BE2C (cell line): ENCODE results near the gene RBM7. TPM values are rescaled to one million over a fixed set of nuclear protein-coding genes. Genes with fewer than 3 reads are reported as not detected.

Experiments
- DNase-seq: peaks from one replicate; pipeline ENCODE4 v3.0.0-alpha.2; 2020
- H3K27me3 ChIP-seq: fragments of 250-450 bp; sonication (Bioruptor Pico); 2 replicates; pipeline ENCODE4 v1.5.1; 2020; ENCODE audit warnings: mild to moderate bottlenecking
- H3K36me3 ChIP-seq: fragments of 250-450 bp; sonication (Bioruptor Pico); 2 replicates; pipeline ENCODE4 v1.5.1; 2020; ENCODE audit warnings: mild to moderate bottlenecking
- H3K4me1 ChIP-seq: fragments of 250-450 bp; sonication (Bioruptor Pico); 2 replicates; pipeline ENCODE4 v1.5.1; 2020
- H3K4me3 ChIP-seq: 2 replicates; pipeline ENCODE4 v1.5.1; 2011; ENCODE audit warnings: low read depth, low read length
- H3K9me3 ChIP-seq: fragments of 250-450 bp; sonication (Bioruptor Pico); 2 replicates; pipeline ENCODE4 v1.5.1; 2020
- CTCF ChIP-seq: IDR thresholded peaks from 2 replicates; pipeline ENCODE4 v1.5.1; 2012; ENCODE audit warnings: mild to moderate bottlenecking, low read depth, low read length
- polyA plus RNA-seq: library from polyadenylated mRNA; unstranded; fragments of >200 nt; gene quantifications from one replicate; pipeline ENCODE4 v1.2.1, GENCODE V29; 2012; ENCODE audit warnings: low read depth, missing spikeins; ENCODE audit not compliant: insufficient read length, insufficient read depth

RBM7 gene, protein sequence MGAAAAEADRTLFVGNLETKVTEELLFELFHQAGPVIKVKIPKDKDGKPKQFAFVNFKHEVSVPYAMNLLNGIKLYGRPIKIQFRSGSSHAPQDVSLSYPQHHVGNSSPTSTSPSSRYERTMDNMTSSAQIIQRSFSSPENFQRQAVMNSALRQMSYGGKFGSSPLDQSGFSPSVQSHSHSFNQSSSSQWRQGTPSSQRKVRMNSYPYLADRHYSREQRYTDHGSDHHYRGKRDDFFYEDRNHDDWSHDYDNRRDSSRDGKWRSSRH
- polyA plus RNA-seq, result 26.9 TPM

GRCh38 chr11:114400216-114400914 is at the start of gene RBM7, which contains the start of gene C11orf71:
Gene RBM7 (plus strand): TSS chr11:114400666. CDS start chr11:114400672, 6 bp downstream.
Gene C11orf71 (minus strand): TSS chr11:114400511. CDS start chr11:114400331, 180 bp downstream.
- no peaks in the 10 kb centered on the region; the same call in none of the 2 replicates for H3K4me1 ChIP-seq
- H3K36me3 ChIP-seq, result peaks cover 12% of the 10 kb centered on the region
- no peaks in the 10 kb centered on the region for H3K9me3 ChIP-seq
- no peak for TF ChIP-seq CTCF
- H3K4me3 ChIP-seq, result peak within 1 kb of the TSS; percentile 92
- peak; percentile 97 for DNase-seq
- no peaks in the 10 kb centered on the region for H3K27me3 ChIP-seq

DNA sequence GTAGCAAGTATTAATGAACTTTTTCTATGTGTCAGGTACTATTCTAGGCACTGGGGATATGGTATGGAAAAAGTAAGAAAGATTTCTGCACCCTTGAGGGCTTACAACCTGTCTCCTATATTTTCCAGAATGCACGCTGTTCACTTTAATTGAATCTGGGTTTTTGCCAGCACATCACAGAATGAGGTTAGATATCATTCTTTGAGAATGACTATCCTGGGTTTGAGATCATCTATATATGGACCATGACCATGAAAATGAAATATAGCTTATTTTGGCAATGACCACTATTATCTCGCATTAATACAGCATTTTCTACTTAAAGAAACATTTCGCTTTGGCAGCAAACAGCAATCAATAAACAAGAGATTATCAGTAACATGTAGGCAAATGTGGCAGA is 47.0 kb upstream of the RBM7 start:
- H3K36me3 ChIP-seq, result no peaks in the 10 kb centered on the region
- H3K9me3 ChIP-seq, result no peaks in the 10 kb centered on the region
- no peak for TF ChIP-seq CTCF
- H3K27me3 ChIP-seq, result no peaks in the 10 kb centered on the region
- no peak for DNase-seq
- H3K4me3 ChIP-seq, result no peak overlapping the region
- no peaks in the 10 kb centered on the region for H3K4me1 ChIP-seq

DNA sequence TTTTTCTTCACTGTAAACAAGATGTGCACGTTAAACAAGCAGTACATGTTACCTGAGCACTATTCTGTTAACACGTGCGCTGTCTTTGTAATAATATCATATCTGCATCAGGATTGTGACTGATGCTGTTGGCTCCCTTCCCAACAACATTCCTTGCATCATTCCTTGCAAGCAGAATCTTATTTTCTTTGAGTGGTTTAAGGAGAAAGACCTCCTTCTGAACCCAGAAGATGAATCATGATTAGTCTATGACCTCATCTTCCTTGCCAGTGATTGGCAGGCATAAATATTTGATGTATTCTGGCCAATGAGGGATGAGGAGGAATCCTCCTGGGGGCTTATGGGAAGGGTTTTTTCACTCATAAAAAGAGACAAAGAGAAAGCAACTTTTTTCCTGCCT is 46.4 kb upstream of the RBM7 start:
- H3K4me1 ChIP-seq, result no peaks in the 10 kb centered on the region
- H3K36me3 ChIP-seq, result no peaks in the 10 kb centered on the region
- TF ChIP-seq CTCF, result no peak
- H3K4me3 ChIP-seq, result no peak overlapping the region
- no peak for DNase-seq
- H3K9me3 ChIP-seq, result no peaks in the 10 kb centered on the region
- H3K27me3 ChIP-seq, result no peaks in the 10 kb centered on the region

DNA sequence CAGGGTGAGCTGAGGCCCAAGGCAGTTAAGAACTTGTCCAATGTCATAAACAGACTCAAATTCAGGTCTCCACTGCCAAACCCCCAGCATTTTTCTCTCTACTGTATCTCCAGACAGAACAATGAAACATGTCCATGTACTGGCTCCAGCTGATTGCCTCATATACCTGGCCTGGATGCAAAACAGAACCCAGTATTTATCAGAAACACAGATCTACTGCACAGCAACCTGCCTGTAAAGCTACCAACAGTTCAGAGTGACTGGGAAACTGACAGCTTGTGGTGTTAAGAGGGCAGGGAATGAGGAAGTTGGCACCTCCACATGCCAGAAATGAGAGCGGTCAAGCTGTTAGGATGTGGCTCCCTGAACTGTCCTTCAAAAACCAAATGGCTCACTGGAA is 41.8 kb upstream of the RBM7 start:
- Histone ChIP-seq H3K9me3 (no peaks in the 10 kb centered on the region), H3K4me1 (no peaks in the 10 kb centered on the region), H3K36me3 (no peaks in the 10 kb centered on the region), H3K4me3 (no peak overlapping the region), H3K27me3 (no peaks in the 10 kb centered on the region; the same call in 1 of the 2 replicates)
- DNase-seq, result no peak
- no peak for TF ChIP-seq CTCF

- Histone ChIP-seq H3K4me1 (no peaks in the 10 kb centered on the region), H3K4me3 (no peak overlapping the region), H3K9me3 (no peaks in the 10 kb centered on the region), H3K36me3 (no peaks in the 10 kb centered on the region), H3K27me3 (no peaks in the 10 kb centered on the region; the same call in 1 of the 2 replicates)
- no peak for DNase-seq
- no peak for TF ChIP-seq CTCF
These were observed 41.1 kb upstream of the RBM7 start for GRCh38 chr11:114359342-114359741.

DNA sequence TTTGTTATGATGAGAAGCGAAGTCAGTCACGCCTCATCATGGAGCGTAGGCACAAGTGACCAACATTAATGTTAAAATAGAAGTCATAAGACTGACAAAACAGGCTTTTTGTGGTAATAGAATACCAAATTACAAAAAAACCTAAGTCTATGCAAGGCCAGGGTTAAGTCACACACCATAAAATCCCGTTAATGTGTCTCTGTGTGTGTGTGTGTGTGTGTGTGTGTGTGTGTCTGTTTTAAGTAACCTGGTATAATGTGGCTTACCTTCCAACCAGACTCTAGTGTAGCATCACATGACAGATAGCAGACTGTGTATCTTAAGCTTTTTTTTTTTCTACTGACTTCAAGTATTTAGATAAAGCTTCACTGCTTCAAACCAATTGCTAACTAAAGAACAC is 38.1 kb upstream of the RBM7 start:
- Histone ChIP-seq H3K36me3 (no peaks in the 10 kb centered on the region), H3K9me3 (no peaks in the 10 kb centered on the region), H3K4me1 (no peaks in the 10 kb centered on the region), H3K4me3 (no peak overlapping the region), H3K27me3 (no peaks in the 10 kb centered on the region; the same call in 1 of the 2 replicates)
- DNase-seq, result no peak
- no peak for TF ChIP-seq CTCF
